Measurements from ENCODE around the gene ACSL1.
"Not testable (repeated sequence)": the region's sequence is repeated elsewhere in the genome, so short reads cannot be mapped to it uniquely, and the experiment has no call there.

The ACSL1 gene

GRCh38 chr4:184782731-184783373, 42.9 kb downstream of the ACSL1 start:
- TF ChIP-seq L3MBTL2 (conservative IDR thresholded peaks at IDR 0.05) (no peak), FOXM1 (IDR thresholded peaks at IDR 0.05; ENCODE audit: borderline replicate concordance) (no peak), PKNOX1 (IDR thresholded peaks at IDR 0.05) (no peak), ELF4 (IDR thresholded peaks at IDR 0.05) (no peak), FOXA1 (IDR thresholded peaks at IDR 0.05) (no peak), BHLHE40 (IDR thresholded peaks at IDR 0.05; ENCODE audit: borderline replicate concordance) (no peak), SP1 (IDR thresholded peaks at IDR 0.05) (no peak), CTBP1 (IDR thresholded peaks at IDR 0.05; ENCODE audit: borderline replicate concordance) (no peak), HDGF (IDR thresholded peaks at IDR 0.05; ENCODE audit: borderline replicate concordance) (no peak), NFRKB (IDR thresholded peaks at IDR 0.05) (no peak), FOXK2 (IDR thresholded peaks at IDR 0.05) (no peak)
- POLR2A ChIA-PET = no interaction called here
- CTCF ChIA-PET = no interaction called here
- DNase-seq (ENCODE audit: extremely low spot score) = no peak

- POLR2A ChIA-PET; CTCF ChIA-PET; DNase-seq (ENCODE audit: extremely low spot score): not testable (repeated sequence)
Observed at GRCh38 chr4:184779160-184779559, 46.6 kb downstream of the ACSL1 start.

- ChIA-PET POLR2A (no interaction called here), CTCF (no interaction called here)
- TF ChIP-seq ZNF384 (IDR thresholded peaks at IDR 0.05) = no peak
- no peak for TF ChIP-seq TARDBP (IDR thresholded peaks at IDR 0.05)
- TF ChIP-seq L3MBTL2 (conservative IDR thresholded peaks at IDR 0.05) = no peak
- no peak for TF ChIP-seq CTBP1 (IDR thresholded peaks at IDR 0.05; ENCODE audit: borderline replicate concordance)
- no peak for DNase-seq (ENCODE audit: extremely low spot score)
Observed at GRCh38 chr4:184778325-184778724, 47.4 kb downstream of the ACSL1 start.

- CTCF ChIA-PET = no interaction called here
- no peak for TF ChIP-seq CTBP1 (IDR thresholded peaks at IDR 0.05; ENCODE audit: borderline replicate concordance)
- TF ChIP-seq LEF1 (IDR thresholded peaks at IDR 0.05; ENCODE audit: borderline replicate concordance) = no peak
- TF ChIP-seq FOXM1 (IDR thresholded peaks at IDR 0.05; ENCODE audit: borderline replicate concordance) = no peak
- TF ChIP-seq SP1 (IDR thresholded peaks at IDR 0.05) = no peak
- no peak for TF ChIP-seq FOXK2 (IDR thresholded peaks at IDR 0.05)
- no peak for TF ChIP-seq TARDBP (IDR thresholded peaks at IDR 0.05)
- TF ChIP-seq L3MBTL2 (conservative IDR thresholded peaks at IDR 0.05) = no peak
- TF ChIP-seq PKNOX1 (IDR thresholded peaks at IDR 0.05) = no peak
- TF ChIP-seq SUZ12 (IDR thresholded peaks at IDR 0.05) = no peak
- no peak for TF ChIP-seq ARNT (IDR thresholded peaks at IDR 0.05)
- no peak for TF ChIP-seq ELF4 (IDR thresholded peaks at IDR 0.05)
- POLR2A ChIA-PET = no interaction called here
- no peak for DNase-seq (ENCODE audit: extremely low spot score)
Observed at GRCh38 chr4:184776821-184777220, 48.9 kb downstream of the ACSL1 start.

GRCh38 chr4:184775854-184776555, 49.8 kb downstream of the ACSL1 start:
- ChIA-PET POLR2A (no interaction called here), CTCF (interaction anchor here (0.6 kb wide), 1 partner anchor 73 kb away, joined by 4 read pairs; no protein-coding TSS in a partner anchor)
- DNase-seq (ENCODE audit: extremely low spot score) = no peak
- TF ChIP-seq ELF4 (IDR thresholded peaks at IDR 0.05) (no peak), NFRKB (IDR thresholded peaks at IDR 0.05) (no peak)

GRCh38 chr4:184774152-184774551, 51.6 kb downstream of the ACSL1 start:
- CTCF ChIA-PET = no interaction called here
- DNase-seq (ENCODE audit: extremely low spot score) = no peak
- TF ChIP-seq ARNT (IDR thresholded peaks at IDR 0.05) = no peak
- TF ChIP-seq L3MBTL2 (conservative IDR thresholded peaks at IDR 0.05) = no peak
- no peak for TF ChIP-seq LEF1 (IDR thresholded peaks at IDR 0.05; ENCODE audit: borderline replicate concordance)
- no peak for TF ChIP-seq FOXA1 (IDR thresholded peaks at IDR 0.05)
- no peak for TF ChIP-seq ZNF384 (IDR thresholded peaks at IDR 0.05)
- TF ChIP-seq TARDBP (IDR thresholded peaks at IDR 0.05) = no peak
- TF ChIP-seq CTBP1 (IDR thresholded peaks at IDR 0.05; ENCODE audit: borderline replicate concordance) = no peak
- TF ChIP-seq PKNOX1 (IDR thresholded peaks at IDR 0.05) = no peak
- no peak for TF ChIP-seq FOXK2 (IDR thresholded peaks at IDR 0.05)
- no peak for TF ChIP-seq HDGF (IDR thresholded peaks at IDR 0.05; ENCODE audit: borderline replicate concordance)
- no peak for TF ChIP-seq BHLHE40 (IDR thresholded peaks at IDR 0.05; ENCODE audit: borderline replicate concordance)
- POLR2A ChIA-PET = no interaction called here

- TF ChIP-seq SP1 (IDR thresholded peaks at IDR 0.05) (no peak), NFRKB (IDR thresholded peaks at IDR 0.05) (no peak), ZNF384 (IDR thresholded peaks at IDR 0.05) (no peak), HDGF (IDR thresholded peaks at IDR 0.05; ENCODE audit: borderline replicate concordance) (no peak), FOXA1 (IDR thresholded peaks at IDR 0.05) (no peak), PKNOX1 (IDR thresholded peaks at IDR 0.05) (no peak), CTBP1 (IDR thresholded peaks at IDR 0.05; ENCODE audit: borderline replicate concordance) (no peak), BHLHE40 (IDR thresholded peaks at IDR 0.05; ENCODE audit: borderline replicate concordance) (no peak), ELF4 (IDR thresholded peaks at IDR 0.05) (no peak), TARDBP (IDR thresholded peaks at IDR 0.05) (no peak), LEF1 (IDR thresholded peaks at IDR 0.05; ENCODE audit: borderline replicate concordance) (no peak), L3MBTL2 (conservative IDR thresholded peaks at IDR 0.05) (no peak), FOXK2 (IDR thresholded peaks at IDR 0.05) (no peak)
- ChIA-PET CTCF (no interaction called here), POLR2A (no interaction called here)
- no peak for DNase-seq (ENCODE audit: extremely low spot score)
Observed at GRCh38 chr4:184771416-184771815, 54.4 kb downstream of the ACSL1 start.

Measured in HEK293T (cell line).